NCI-H526 treated with DMSO at 0.1 percent for 48 hours (cell line): ENCODE measurements around the gene EPHA6.
A peak's percentile ranks its signal among the peaks of the same experiment; 100 is the strongest.

ENCODE experiments used
- DNase-seq: peaks from one replicate; lab custom pipeline; 2025; lab: John Stamatoyannopoulos, UW

The EPHA6 gene

GRCh38 chr3:96813820-96814650, at the start of gene EPHA6:
EPHA6 (plus strand) TSS chr3:96814594.
- peak; percentile 32 for DNase-seq

- no peak for DNase-seq
Observed at GRCh38 chr3:96776818-96777217, 37.6 kb upstream of the EPHA6 start.

GRCh38 chr3:96779810-96780209, 34.6 kb upstream of the EPHA6 start:
- no peak for DNase-seq

- DNase-seq: no peak
Observed at GRCh38 chr3:96796101-96796500, 18.3 kb upstream of the EPHA6 start.

- no peak for DNase-seq
Observed at GRCh38 chr3:96803870-96804269, 10.5 kb upstream of the EPHA6 start.

- DNase-seq: no peak
Observed at GRCh38 chr3:96806341-96806740, 8.1 kb upstream of the EPHA6 start.

- peak; percentile 69 for DNase-seq
Observed at GRCh38 chr3:96813134-96813819, 1.1 kb upstream of the EPHA6 start.

GRCh38 chr3:96814651-96815567, 515 bp downstream of the EPHA6 start:
- no peak for DNase-seq

- no peak for DNase-seq
Observed at GRCh38 chr3:96831175-96831574, 16.8 kb downstream of the EPHA6 start.

GRCh38 chr3:96833301-96833700, 18.9 kb downstream of the EPHA6 start:
- no peak for DNase-seq

- no peak for DNase-seq
Observed at GRCh38 chr3:96836153-96836915, 21.9 kb downstream of the EPHA6 start.

GRCh38 chr3:96843505-96844203, 29.3 kb downstream of the EPHA6 start:
- no peak for DNase-seq

- DNase-seq: no peak
Observed at GRCh38 chr3:96844204-96844514, 29.8 kb downstream of the EPHA6 start.

- DNase-seq: no peak
Observed at GRCh38 chr3:96852849-96853248, 38.5 kb downstream of the EPHA6 start.

GRCh38 chr3:96860882-96861281, 46.5 kb downstream of the EPHA6 start:
- no peak for DNase-seq

- DNase-seq: peak; percentile 23
Observed at GRCh38 chr3:96863129-96863740, 48.8 kb downstream of the EPHA6 start.

GRCh38 chr3:96865605-96866004, 51.2 kb downstream of the EPHA6 start:
- no peak for DNase-seq

GRCh38 chr3:96869316-96869715, 54.9 kb downstream of the EPHA6 start:
- no peak for DNase-seq

GRCh38 chr3:96877510-96877909, 63.1 kb downstream of the EPHA6 start:
- DNase-seq: no peak

GRCh38 chr3:96900031-96900430, 85.6 kb downstream of the EPHA6 start:
- no peak for DNase-seq

- no peak for DNase-seq
Observed at GRCh38 chr3:96900566-96900965, 86.2 kb downstream of the EPHA6 start.
